Lower lobe of right lung (tissue), 2 donors: ENCODE data around the gene COL23A1. TPM values are rescaled to one million over a fixed set of nuclear protein-coding genes. Genes with fewer than 3 reads are reported as not detected.
A peak's percentile ranks its signal among the peaks of the same experiment; 100 is the strongest.

Source experiments
- ATAC-seq, 2 donors: fragments of 200-7000 bp; cut with Tn5 transposase; one replicate each; pipeline ENCODE4 v1.9.1; 2020 to 2022; ENCODE audit warnings: mild to moderate bottlenecking in 2 of 2, moderate library complexity in 2 of 2
- DNase-seq: peaks from one replicate; pipeline ENCODE4 v3.0.0-alpha.2; 2020
- H3K27ac ChIP-seq: fragments of 200-600 bp; one replicate; pipeline ENCODE4 v1.8.0; 2022
- H3K27me3 ChIP-seq: fragments of 200-600 bp; one replicate; pipeline ENCODE4 v1.8.0; 2022; ENCODE audit warnings: low read depth
- H3K36me3 ChIP-seq: fragments of 200-600 bp; one replicate; pipeline ENCODE4 v1.8.0; 2022; ENCODE audit warnings: mild to moderate bottlenecking
- H3K4me1 ChIP-seq: fragments of 200-600 bp; one replicate; pipeline ENCODE4 v1.8.0; 2022
- H3K4me3 ChIP-seq: fragments of 200-600 bp; one replicate; pipeline ENCODE4 v1.8.0; 2022; ENCODE audit warnings: mild to moderate bottlenecking
- H3K9me3 ChIP-seq: fragments of 200-600 bp; one replicate; pipeline ENCODE4 v1.8.0; 2022
- CTCF ChIP-seq: fragments of 200-600 bp; IDR thresholded peaks from one replicate; pipeline ENCODE4 v1.8.0; 2022; ENCODE audit warnings: antibody characterized with exemption, mild to moderate bottlenecking
- intact Hi-C: fragments of 100-400 bp; cut with DNase I; formaldehyde crosslinking; loops from one replicate; pipeline ENCODE4 v1.11.0; 2022
- total RNA-seq: library from RNA; stranded (reverse); fragmentation: NEBNext Ultra II Directional; extraction: Animal tissue kit (Norgen Biotek cat#: 25700); gene quantifications from one replicate; pipeline ENCODE4 v1.2.1, GENCODE V29; 2021
- donor health status: DM: no; HTN: yes; CAD: no; lungs with severe emphysema.

The COL23A1 gene
- total RNA-seq, 1 donor from 2014 or later = 1.2 TPM

DNA sequence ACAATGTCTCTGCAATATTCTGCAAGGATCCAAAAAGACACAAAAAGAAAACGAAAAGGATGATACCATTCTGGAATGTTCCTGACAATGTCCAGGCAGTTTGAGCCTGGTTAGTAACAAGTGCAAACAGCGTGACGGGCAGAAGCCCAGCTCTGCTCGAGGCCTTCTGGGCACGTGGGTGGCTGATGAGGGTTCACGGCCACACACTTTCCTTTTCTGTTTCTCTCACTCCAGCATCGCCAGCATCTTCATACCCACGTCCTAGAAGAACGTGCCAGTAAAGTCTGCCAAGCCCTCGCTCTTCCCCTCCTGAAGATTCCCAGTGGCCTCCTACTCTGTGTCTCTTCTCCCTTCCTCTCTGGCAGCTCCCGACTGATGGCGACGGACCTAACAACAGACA lies 36.7 kb downstream of the COL23A1 start:
- Histone ChIP-seq H3K27ac (no peak overlapping the region), H3K36me3 (no peaks in the 10 kb centered on the region), H3K4me3 (no peak overlapping the region), H3K9me3 (no peaks in the 10 kb centered on the region), H3K4me1 (no peaks in the 10 kb centered on the region), H3K27me3 (no peaks in the 10 kb centered on the region)
- TF ChIP-seq CTCF = no peak
- no peak for DNase-seq
- intact Hi-C loops = loop anchor here (10.0 kb wide), 1 partner anchor 269 kb away; no protein-coding TSS in a partner anchor
- no peak for ATAC-seq

- Histone ChIP-seq H3K4me1 (no peaks in the 10 kb centered on the region), H3K9me3 (no peaks in the 10 kb centered on the region), H3K27ac (no peak overlapping the region), H3K36me3 (no peaks in the 10 kb centered on the region), H3K27me3 (no peaks in the 10 kb centered on the region), H3K4me3 (no peak overlapping the region)
- no peak for TF ChIP-seq CTCF
- ATAC-seq (no peak), DNase-seq (no peak)
- intact Hi-C loops = loop anchor here (10.0 kb wide), 1 partner anchor 267 kb away; no protein-coding TSS in a partner anchor
These were observed 38.7 kb downstream of the COL23A1 start for GRCh38 chr5:178551468-178551867.

GRCh38 chr5:178551059-178551458 lies 39.1 kb downstream of the COL23A1 start:
- no peaks in the 10 kb centered on the region for H3K36me3 ChIP-seq
- ATAC-seq = no peak

DNA sequence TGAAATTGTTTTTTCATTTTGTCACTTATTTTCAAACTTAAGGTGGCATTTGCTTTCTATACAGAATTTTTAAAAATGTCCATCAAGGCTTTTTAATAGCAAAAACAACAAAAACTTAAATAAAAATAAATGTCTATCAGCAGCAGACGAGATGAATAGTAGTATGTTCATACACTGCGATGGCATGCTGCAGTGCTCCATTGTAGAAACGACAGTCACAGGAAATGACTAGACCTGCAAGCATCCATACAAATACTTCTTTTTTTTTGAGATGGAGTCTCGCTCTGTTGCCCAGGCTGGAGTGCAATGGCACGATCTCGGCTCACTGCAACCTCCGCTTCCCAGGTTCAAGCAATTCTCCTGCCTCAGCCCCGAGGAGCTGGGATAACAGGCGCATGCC lies 41.4 kb downstream of the COL23A1 start:
- no peak overlapping the region for H3K4me3 ChIP-seq
- no peaks in the 10 kb centered on the region for H3K36me3 ChIP-seq
- no peak overlapping the region for H3K27ac ChIP-seq
- no peaks in the 10 kb centered on the region for H3K4me1 ChIP-seq
- H3K9me3 ChIP-seq = no peaks in the 10 kb centered on the region
- no peak for TF ChIP-seq CTCF
- no peak for DNase-seq
- ATAC-seq = no peak
- H3K27me3 ChIP-seq = no peaks in the 10 kb centered on the region
- intact Hi-C loops = no loop called here

More at GRCh38 chr5:178551059-178551458, 39.1 kb downstream of the COL23A1 start:
- peak; percentile 53 for TF ChIP-seq CTCF
- intact Hi-C loops = loop anchor here (10.0 kb wide), 1 partner anchor 266 kb away; no protein-coding TSS in a partner anchor
- Histone ChIP-seq H3K4me1 (no peaks in the 10 kb centered on the region), H3K4me3 (no peak overlapping the region), H3K27me3 (no peaks in the 10 kb centered on the region), H3K9me3 (no peaks in the 10 kb centered on the region), H3K27ac (no peak overlapping the region)
- no peak for DNase-seq

- no peaks in the 10 kb centered on the region for H3K36me3 ChIP-seq
- DNase-seq (no peak), ATAC-seq (peak in 1 of 2 donors; percentile 29)
- no peak for TF ChIP-seq CTCF
- intact Hi-C loops = no loop called here
- H3K9me3 ChIP-seq = no peaks in the 10 kb centered on the region
- no peaks in the 10 kb centered on the region for H3K27me3 ChIP-seq
- H3K27ac ChIP-seq = no peak overlapping the region
- no peak overlapping the region for H3K4me3 ChIP-seq
- H3K4me1 ChIP-seq = no peaks in the 10 kb centered on the region
These were observed 42.3 kb downstream of the COL23A1 start for GRCh38 chr5:178547753-178548415.
